Subcutaneous abdominal adipose tissue (tissue), 5 donors: ENCODE measurements around the gene GABRA6.

Source experiments
- H3K27ac ChIP-seq: one replicate; pipeline ENCODE4 v1.7.0; 2013; ENCODE audit warnings: low read depth, mild to moderate bottlenecking, inconsistent platforms, low read length, moderate library complexity
- H3K27me3 ChIP-seq, 5 donors: one replicate each; pipeline ENCODE4 v1.7.0; 2013; ENCODE audit warnings: low read length in 5 of 5, inconsistent platforms in 1 of 5; ENCODE audit not compliant: control insufficient read depth in 5 of 5, insufficient read depth in 4 of 5
- H3K36me3 ChIP-seq, 5 donors: one replicate each; pipeline ENCODE4 v1.7.0; 2013; ENCODE audit warnings: low read length in 5 of 5; ENCODE audit not compliant: control insufficient read depth in 5 of 5, insufficient read depth in 5 of 5
- H3K4me1 ChIP-seq, 5 donors: one replicate each; pipeline ENCODE4 v1.7.0; 2013; ENCODE audit warnings: low read length in 5 of 5, mild to moderate bottlenecking in 3 of 5, moderate library complexity in 1 of 5; ENCODE audit not compliant: control insufficient read depth in 5 of 5, insufficient read depth in 5 of 5
- H3K4me3 ChIP-seq, 5 donors: one replicate each; pipeline ENCODE4 v1.7.0; 2013; ENCODE audit warnings: low read length in 5 of 5, low read depth in 1 of 5
- H3K9ac ChIP-seq, 5 donors: one replicate each; pipeline ENCODE4 v1.7.0; 2013; ENCODE audit warnings: low read length in 5 of 5, mild to moderate bottlenecking in 4 of 5, moderate library complexity in 3 of 5
- H3K9me3 ChIP-seq, 5 donors: one replicate each; pipeline ENCODE4 v1.7.0; 2013; ENCODE audit warnings: low read length in 5 of 5; ENCODE audit not compliant: control insufficient read depth in 5 of 5
- donor health status: healthy.
- donor health status: healthy.
- donor health status: healthy.
- donor health status: healthy.
- donor health status: healthy.

GABRA6 gene

GRCh38 chr5:161691911-161692310, 6.4 kb downstream of the GABRA6 start:
- H3K27me3 ChIP-seq: no peaks in the 10 kb centered on the region
- no peaks in the 10 kb centered on the region for H3K4me1 ChIP-seq
- no peak overlapping the region for H3K27ac ChIP-seq
- H3K36me3 ChIP-seq: no peaks in the 10 kb centered on the region
- H3K4me3 ChIP-seq: no peak overlapping the region
- no peak overlapping the region for H3K9ac ChIP-seq
- H3K9me3 ChIP-seq: no peaks in the 10 kb centered on the region

DNA sequence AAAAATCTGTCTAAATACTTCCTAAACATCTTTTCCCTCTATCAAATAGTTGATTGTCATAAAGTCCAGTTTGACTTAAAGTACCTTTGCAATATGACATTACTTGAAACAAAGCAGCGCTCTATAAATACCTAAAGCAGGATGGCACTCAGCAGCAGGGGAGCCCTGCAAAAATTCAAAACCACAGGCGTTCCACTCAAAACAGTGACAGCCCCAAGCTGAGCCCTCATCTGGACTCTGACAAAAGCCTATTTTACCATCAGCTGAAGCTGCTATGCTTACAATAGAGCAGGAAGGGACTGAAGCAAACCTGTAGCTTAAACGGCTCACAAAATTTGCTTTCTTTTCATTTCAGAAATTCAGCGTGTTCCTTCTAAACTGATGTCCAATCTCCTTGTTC, 11.5 kb downstream of the GABRA6 start:
- H3K27ac ChIP-seq: no peak overlapping the region
- no peaks in the 10 kb centered on the region for H3K4me1 ChIP-seq
- no peak overlapping the region for H3K4me3 ChIP-seq
- H3K36me3 ChIP-seq: no peaks in the 10 kb centered on the region
- H3K9ac ChIP-seq: no peak overlapping the region
- H3K27me3 ChIP-seq: no peaks in the 10 kb centered on the region
- H3K9me3 ChIP-seq: no peaks in the 10 kb centered on the region

DNA sequence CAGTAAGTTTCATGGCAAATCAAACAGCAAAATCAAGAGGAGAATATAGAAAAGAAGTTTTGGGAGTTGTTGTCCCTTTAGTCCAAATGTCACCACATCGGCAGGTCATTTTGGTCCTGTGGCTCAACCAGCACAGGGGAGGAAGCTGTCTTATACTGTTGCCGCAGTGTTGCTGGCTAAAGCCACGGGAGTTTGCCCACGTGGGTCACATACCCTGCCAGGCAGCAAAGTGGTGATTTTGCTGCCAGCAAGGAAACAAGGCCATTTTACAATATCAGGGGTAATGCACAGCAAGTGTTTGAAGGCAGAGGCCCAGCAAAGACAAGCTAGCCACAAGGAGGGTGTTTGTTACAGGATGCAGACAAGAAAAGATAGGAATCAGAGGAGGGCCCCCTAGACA, 14.5 kb downstream of the GABRA6 start:
- Histone ChIP-seq H3K36me3 (no peaks in the 10 kb centered on the region), H3K4me1 (no peaks in the 10 kb centered on the region), H3K9ac (no peak overlapping the region), H3K27me3 (no peaks in the 10 kb centered on the region), H3K4me3 (no peak overlapping the region), H3K9me3 (no peaks in the 10 kb centered on the region), H3K27ac (no peak overlapping the region)

- Histone ChIP-seq H3K27me3 (no peaks in the 10 kb centered on the region), H3K27ac (no peak overlapping the region), H3K4me1 (no peaks in the 10 kb centered on the region), H3K9me3 (no peaks in the 10 kb centered on the region), H3K9ac (no peak overlapping the region), H3K4me3 (no peak overlapping the region), H3K36me3 (no peaks in the 10 kb centered on the region)
Observed at GRCh38 chr5:161703528-161703927, 18.0 kb downstream of the GABRA6 start.

DNA sequence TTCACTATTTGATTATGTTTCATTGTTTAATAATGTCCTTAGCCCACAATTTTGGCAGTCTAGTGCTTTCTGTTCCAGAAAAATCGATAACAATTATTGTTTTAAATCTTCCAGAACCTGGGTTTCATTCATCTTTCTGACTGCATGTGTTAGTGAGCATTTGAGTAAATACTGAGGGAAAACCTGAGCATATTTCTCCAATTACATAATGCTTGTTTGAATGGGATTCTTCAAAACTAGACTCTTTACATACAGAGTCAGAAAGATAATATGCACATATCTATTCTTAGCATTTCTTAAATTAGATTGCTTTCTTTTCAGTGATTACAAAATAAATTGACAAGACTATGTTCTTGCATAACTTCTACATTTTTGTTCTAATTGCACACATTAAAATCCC, 21.9 kb downstream of the GABRA6 start:
- no peaks in the 10 kb centered on the region for H3K4me1 ChIP-seq
- H3K9me3 ChIP-seq: no peaks in the 10 kb centered on the region
- H3K27me3 ChIP-seq: no peaks in the 10 kb centered on the region
- no peak overlapping the region for H3K4me3 ChIP-seq
- H3K36me3 ChIP-seq: no peaks in the 10 kb centered on the region
- no peak overlapping the region for H3K9ac ChIP-seq
- no peak overlapping the region for H3K27ac ChIP-seq

GRCh38 chr5:161709239-161709638, 23.7 kb downstream of the GABRA6 start:
- H3K27me3 ChIP-seq: no peaks in the 10 kb centered on the region
- H3K4me1 ChIP-seq: no peaks in the 10 kb centered on the region
- no peak overlapping the region for H3K4me3 ChIP-seq
- no peaks in the 10 kb centered on the region for H3K36me3 ChIP-seq
- no peaks in the 10 kb centered on the region for H3K9me3 ChIP-seq
- no peak overlapping the region for H3K9ac ChIP-seq
- H3K27ac ChIP-seq: no peak overlapping the region

DNA sequence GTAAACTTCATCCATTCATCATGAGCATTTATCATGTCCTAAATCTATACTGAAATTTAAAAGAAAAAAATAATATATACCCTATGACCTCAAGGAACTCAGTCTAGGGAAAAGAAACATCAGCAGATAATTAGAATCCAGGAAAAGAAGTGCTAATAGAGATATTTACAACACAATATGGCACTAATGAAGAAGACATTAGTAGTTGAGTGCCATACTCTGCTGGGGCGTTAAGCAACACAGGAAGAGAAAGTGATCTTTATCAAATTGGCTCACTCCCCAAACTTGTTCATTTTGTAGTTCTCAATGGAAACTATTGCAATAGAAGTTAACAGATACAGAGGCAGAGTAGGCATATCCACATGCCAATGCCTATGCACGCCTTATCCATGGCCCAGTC, 27.5 kb downstream of the GABRA6 start:
- Histone ChIP-seq H3K9ac (no peak overlapping the region), H3K36me3 (no peaks in the 10 kb centered on the region), H3K4me3 (no peak overlapping the region), H3K9me3 (no peaks in the 10 kb centered on the region), H3K4me1 (no peaks in the 10 kb centered on the region), H3K27me3 (no peaks in the 10 kb centered on the region), H3K27ac (no peak overlapping the region)

DNA sequence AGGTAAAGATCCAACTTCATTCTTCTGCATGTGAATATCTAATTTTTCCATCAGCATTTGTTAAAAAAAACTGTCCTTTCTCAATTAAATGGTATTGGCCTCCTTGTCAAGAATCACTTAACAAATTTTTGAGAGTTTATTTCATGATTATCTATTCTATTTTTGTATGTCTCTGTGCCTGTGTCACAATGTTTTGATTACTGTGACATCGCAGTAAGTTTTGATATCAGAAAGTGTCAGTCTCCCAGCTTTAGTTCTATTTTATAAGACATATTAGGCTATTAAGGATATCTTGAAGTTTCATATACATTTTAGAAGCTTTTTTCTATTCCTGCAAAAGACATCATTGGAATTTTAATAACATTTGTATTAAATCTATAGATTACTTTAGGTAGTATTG, 33.6 kb downstream of the GABRA6 start:
- Histone ChIP-seq H3K27ac (no peak overlapping the region), H3K36me3 (no peaks in the 10 kb centered on the region), H3K9me3 (no peaks in the 10 kb centered on the region), H3K4me3 (no peak overlapping the region), H3K4me1 (no peaks in the 10 kb centered on the region), H3K9ac (no peak overlapping the region), H3K27me3 (no peaks in the 10 kb centered on the region)

DNA sequence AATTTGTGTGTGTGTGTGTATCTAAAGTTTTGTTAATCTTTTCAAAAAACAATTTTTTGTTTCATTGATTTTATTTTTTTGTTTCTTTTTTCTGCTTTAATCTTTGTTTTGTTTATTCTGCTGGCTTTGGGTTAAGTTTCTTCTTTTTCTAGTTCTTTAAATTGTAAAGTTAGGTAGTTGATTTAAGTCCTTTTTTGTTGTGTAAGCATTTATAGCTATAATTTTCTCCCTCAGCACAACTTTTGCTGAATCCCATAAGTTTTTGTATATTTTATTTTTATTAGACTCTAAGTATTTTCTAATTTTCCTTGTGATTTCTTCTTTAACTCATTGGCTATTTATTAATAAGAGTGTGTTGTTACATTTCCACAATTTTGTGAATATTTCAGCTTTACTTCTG, 34.9 kb downstream of the GABRA6 start:
- no peak overlapping the region for H3K27ac ChIP-seq
- no peak overlapping the region for H3K4me3 ChIP-seq
- no peaks in the 10 kb centered on the region for H3K36me3 ChIP-seq
- H3K9ac ChIP-seq: no peak overlapping the region
- no peaks in the 10 kb centered on the region for H3K27me3 ChIP-seq
- no peaks in the 10 kb centered on the region for H3K4me1 ChIP-seq
- H3K9me3 ChIP-seq: no peaks in the 10 kb centered on the region

- Histone ChIP-seq H3K4me3 (no peak overlapping the region), H3K4me1 (no peaks in the 10 kb centered on the region), H3K36me3 (no peaks in the 10 kb centered on the region), H3K9ac (no peak overlapping the region), H3K9me3 (peaks cover 0 to 3% (median 0%) of the 10 kb centered on the region in 5 donors), H3K27me3 (no peaks in the 10 kb centered on the region), H3K27ac (no peak overlapping the region)
Observed at GRCh38 chr5:161734741-161735140, 49.2 kb downstream of the GABRA6 start.

GRCh38 chr5:161740433-161740832, 54.9 kb downstream of the GABRA6 start:
- Histone ChIP-seq H3K9ac (no peak overlapping the region), H3K4me1 (no peaks in the 10 kb centered on the region), H3K27me3 (no peaks in the 10 kb centered on the region), H3K4me3 (no peak overlapping the region), H3K9me3 (peaks cover 0 to 5% (median 0%) of the 10 kb centered on the region in 5 donors), H3K27ac (no peak overlapping the region), H3K36me3 (no peaks in the 10 kb centered on the region)
